DMS79 treated with DMSO at 0.1 percent for 48 hours (cell line): ENCODE measurements around the gene DIAPH3.
"Not testable (repeated sequence)": the region's sequence is repeated elsewhere in the genome, so short reads cannot be mapped to it uniquely, and the experiment has no call there.

ENCODE experiments used
- DNase-seq: peaks from one replicate; lab custom pipeline; 2025; lab: John Stamatoyannopoulos, UW

Gene DIAPH3

DNA sequence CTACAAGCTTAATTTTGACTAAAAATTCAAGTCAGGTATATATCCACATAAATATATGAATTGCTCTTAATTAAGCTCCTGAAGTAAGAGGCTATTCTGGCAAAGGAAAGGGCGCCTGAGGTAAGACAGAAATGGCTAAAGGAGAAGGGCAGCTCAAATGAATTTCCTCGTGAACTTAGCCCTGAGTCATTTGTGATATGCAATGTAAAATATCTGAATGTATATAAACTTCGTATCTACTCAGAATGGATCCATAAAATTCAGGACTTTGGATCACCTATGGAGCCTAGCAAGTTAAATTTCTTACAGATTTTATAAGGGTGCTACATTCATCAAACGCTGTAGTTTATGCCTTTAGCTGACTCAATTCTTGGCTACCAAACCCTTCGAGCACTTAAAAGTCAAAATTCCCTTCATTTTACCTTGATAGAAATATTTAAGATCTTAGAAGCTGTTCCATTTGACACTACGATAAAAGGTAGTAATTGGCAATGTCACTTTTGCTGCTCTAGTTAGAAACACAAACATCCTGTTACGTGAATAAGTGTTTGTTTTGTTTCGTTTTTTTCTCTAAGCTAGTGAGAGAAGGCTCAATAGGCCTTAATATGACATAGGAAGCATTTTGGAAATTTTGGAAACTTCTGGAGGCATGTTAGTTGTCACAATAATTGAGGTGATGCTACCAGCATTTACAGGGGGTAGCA, 69.2 kb downstream of the DIAPH3 start:
- DNase-seq, result no peak

DNA sequence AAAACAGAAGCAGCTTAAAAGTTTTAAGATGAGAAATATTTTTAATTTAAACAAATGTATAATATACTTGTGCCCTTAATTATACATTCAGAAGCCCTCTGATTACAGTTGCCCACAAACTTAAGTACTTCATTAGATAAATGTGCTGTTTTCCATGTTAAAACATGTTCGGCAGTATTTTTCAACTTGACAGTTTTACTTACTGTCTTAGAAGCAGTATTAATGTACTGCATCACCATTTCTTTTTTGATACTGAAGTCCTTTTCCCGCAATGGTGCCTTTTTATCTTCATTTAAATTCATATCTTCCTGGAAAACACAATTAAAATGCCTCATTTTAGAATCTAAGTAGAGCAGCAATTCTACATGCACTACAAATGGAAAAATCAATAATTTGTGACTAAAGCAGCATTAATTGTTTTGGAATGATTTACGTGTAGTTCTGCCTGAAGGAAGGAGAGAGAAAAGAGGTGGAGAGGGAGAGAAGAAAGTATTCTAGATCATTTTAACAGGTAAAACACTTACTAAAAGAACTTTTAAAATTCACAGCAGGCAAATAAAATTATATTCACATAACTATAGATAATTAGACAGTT, 70.2 kb downstream of the DIAPH3 start:
- DNase-seq, result no peak

DNA sequence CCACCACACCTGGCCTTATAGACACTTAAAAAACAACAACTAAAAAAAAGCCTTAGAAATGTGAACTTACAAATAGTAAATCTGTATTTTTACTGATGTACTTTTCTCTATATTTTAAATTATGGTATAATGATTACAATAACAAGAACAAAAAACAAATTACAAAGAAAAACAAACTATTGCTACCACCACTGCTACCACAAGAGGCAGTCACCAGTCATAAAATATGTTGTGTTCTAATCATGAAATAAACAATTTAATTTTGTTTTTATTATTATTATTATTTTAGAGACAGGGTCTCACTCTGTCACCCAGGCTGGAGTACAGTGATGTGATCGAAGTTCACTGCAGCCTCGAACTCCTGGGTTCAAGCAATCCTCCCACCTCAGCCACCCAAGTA, 72.2 kb downstream of the DIAPH3 start:
- no peak for DNase-seq

DNA sequence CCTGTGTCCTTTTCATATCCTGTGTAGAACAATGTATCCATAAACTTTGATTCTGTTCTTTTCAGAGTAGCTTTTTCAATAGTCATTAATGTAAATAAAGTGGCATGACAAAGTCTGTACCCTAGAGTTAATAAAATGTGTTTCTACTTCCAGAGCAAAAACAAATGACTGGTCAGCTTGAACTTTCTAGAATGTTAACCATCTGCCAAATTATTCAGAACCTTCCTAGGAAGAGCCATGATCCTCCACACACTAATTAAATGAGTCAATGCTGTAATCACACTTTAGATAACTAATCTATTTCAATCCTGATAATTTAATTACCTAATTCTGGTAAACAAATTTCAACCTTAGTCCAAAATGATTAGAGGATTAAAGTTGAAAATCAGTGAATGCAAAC, 73.2 kb downstream of the DIAPH3 start:
- no peak for DNase-seq

GRCh38 chr13:60083780-60084179, 79.9 kb downstream of the DIAPH3 start:
- DNase-seq, result not testable (repeated sequence)

- no peak for DNase-seq
Observed at GRCh38 chr13:60080850-60081249, 82.9 kb downstream of the DIAPH3 start.

- DNase-seq, result no peak
Observed at GRCh38 chr13:60078226-60078625, 85.5 kb downstream of the DIAPH3 start.

DNA sequence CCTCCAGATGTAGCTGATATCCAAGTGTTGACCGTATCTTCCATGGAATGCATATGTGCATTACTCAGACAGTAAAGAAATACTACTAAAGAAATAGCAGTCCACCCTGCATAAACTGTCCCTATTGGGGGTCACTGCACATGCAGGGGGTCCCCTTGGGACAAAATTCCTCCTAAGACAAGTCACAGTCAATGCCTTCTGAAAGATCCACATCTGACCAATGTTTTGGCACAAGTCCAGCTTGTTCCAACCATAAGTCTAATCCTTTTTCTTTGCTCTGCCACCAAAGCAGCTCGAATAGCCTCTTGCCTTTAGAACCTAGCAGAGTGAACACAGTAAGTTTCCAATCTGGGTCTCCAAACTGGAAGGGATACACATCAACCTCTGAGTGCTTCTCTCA, 87.9 kb downstream of the DIAPH3 start:
- no peak for DNase-seq

DNA sequence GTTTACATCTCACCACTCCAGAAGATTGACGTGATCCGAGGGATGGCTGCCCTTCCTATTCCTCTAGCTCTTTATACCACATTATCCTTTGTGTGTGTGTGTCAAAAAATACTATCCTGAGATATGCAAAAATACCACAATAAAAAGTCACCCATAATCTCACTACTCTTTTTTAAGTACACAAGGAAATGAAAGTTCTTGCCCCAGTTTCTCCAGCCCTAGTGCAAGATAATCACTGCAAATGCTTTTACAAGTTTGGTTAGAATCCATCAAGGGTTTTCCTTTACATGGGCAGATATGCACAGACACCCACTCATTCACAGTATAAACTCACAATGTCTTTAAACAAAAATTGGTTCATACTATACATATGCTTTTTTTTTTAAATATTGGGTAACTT, 89.3 kb downstream of the DIAPH3 start:
- no peak for DNase-seq

DNA sequence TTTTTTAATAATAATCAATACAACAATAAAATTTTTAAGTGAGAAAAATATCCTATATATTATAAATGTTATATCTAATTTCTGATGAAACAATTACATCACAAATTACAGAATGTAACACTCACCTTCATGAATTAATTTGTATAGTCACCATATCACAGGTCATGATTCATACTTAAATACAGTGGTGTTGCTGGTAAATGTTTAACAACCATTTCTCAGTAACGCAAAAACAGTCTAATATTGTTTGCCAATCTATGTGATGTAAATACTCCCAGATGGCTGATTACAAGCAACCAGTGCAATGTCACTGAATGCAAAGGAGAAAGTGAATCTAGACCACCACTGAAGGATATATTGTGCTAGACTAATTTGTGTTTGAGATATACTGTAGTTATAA, 97.5 kb downstream of the DIAPH3 start:
- DNase-seq, result no peak

- DNase-seq, result no peak
Observed at GRCh38 chr13:60062502-60062901, 101.2 kb downstream of the DIAPH3 start.

DNA sequence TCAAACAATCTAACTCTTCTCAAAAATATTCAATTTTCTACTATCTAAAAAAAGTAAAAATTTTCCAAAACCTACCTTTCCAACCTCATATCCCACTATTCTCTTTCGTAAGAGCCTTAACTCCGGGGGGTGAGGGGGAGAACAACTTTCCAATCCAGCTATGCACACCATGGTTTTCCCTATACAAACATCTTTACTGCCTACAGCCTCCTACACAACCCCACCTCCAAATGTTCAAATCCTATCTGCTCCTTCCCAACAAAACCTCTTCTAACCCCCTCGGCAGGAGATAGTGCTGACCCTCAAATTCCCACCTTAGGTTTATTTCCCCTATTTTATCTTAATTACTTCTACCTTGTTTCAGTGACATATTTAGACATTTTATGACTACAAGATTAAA, 102.0 kb downstream of the DIAPH3 start:
- DNase-seq, result no peak

- DNase-seq, result no peak
Observed at GRCh38 chr13:60051754-60052285, 111.9 kb downstream of the DIAPH3 start.

- DNase-seq, result not testable (repeated sequence)
Observed at GRCh38 chr13:60048353-60048752, 115.4 kb downstream of the DIAPH3 start.

DNA sequence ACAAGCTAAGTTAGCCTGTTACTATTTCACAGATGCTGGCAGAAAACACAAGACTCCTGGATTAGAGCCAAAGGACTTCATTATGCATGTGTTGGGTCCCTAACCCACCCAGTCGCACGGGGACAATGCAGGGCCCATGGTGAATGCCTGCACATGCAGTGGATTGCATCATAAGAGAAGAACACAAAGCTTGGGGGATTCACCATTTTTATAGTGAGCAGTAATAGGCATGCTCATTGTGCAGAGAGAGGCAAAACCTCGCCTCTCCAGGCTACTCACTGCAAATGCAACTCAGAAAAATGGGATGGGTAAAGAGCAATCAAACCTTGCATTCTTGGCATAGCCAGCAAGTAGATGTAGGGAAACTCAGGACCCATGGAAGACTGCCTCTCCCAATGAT, 115.8 kb downstream of the DIAPH3 start:
- no peak for DNase-seq

DNA sequence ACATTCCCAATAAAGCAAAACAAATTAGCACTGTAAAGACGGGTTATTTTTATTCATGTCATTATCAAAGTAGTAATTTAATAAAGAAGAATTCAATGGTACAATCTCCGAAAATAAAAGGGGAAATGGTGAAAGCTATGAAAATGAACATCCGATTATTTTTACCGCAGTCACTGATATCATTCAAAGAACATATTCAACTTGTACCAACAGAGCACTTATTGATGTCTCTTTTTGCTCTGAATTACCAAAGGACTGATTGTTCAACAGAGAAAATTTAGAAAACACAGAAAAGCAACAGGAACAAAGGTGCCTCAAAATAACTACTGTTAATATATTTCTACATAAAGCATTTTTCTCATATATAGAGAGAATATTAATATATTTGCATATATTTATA, 119.4 kb downstream of the DIAPH3 start:
- DNase-seq, result no peak

DNA sequence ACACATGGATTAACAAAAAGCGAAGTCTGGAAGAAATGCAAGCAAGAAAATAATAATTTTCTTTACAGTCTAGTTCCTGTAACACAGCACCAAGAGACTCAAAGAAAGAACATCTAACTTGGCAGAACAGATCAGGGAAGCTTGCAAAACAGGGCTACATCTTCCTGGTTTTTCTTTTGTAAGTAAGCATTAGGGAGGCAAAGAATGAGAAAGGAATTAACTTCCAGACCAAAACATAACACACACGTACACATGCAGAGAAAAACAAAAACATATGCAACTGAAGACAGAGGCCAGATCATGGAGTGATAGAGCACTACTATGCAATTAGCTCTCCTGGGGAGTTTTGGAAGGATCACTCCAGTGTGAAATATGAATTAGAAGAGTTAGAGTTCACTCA, 120.5 kb downstream of the DIAPH3 start:
- DNase-seq, result no peak

GRCh38 chr13:60040668-60041067, 123.1 kb downstream of the DIAPH3 start:
- DNase-seq, result not testable (repeated sequence)

GRCh38 chr13:60035874-60036273, 127.9 kb downstream of the DIAPH3 start:
- no peak for DNase-seq

GRCh38 chr13:60032851-60033250, 130.9 kb downstream of the DIAPH3 start:
- no peak for DNase-seq

DNA sequence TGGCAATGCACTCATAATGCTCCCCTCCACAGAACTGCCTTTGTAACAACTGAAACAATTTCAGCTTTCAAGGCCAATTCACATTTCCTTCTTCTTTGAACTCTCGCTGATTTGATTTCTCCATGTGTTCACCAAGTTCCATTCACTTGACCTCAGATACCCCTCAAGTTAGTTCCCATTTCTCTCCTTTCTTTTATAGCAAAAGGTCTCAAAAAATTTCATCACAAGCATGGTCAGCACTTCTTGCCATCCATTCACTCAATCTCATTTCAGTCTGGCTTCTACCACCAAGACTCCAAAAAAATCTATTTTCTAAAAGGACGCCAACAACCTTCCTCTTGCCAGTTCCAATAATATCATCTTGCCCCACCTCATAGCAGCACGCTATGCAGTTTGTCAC, 135.7 kb downstream of the DIAPH3 start:
- no peak for DNase-seq

GRCh38 chr13:60026286-60026685, 137.4 kb downstream of the DIAPH3 start:
- no peak for DNase-seq

DNA sequence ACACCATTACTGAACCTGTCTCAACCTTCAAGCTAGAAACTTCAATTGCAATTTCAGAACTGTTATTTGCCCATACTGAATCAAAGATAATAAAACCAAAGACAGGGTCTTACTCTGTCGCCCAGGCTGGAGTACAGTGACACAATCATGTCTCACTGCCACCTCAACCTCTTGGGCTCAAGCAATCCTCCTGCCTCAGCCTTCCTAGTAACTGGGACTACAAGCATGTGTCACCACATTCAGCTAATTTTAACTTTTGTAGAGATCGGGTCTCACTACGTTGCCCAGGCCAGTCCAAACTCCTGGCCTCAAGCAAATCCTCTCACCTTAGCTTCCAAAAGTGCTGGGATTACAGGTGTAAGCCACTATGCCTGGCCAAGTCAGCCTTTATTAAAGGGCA, 143.4 kb downstream of the DIAPH3 start:
- DNase-seq, result no peak
